Small intestine (tissue), 7 donors: ENCODE measurements around the gene SSH3. TPM values are rescaled to one million over a fixed set of nuclear protein-coding genes. Genes with fewer than 3 reads are reported as not detected.

Source experiments
- DNase-seq, 2 donors: peaks; one replicate each; pipeline versions ENCODE4 v3.0.0 to v3.0.0-alpha.2; 2013
- FAIRE-seq: peaks from 2 replicates; lab custom pipeline; 2012; peaks lifted over from hg19 to GRCh38; lab: Jason Lieb, UNC
- H3K27ac ChIP-seq, 3 donors: one replicate each; pipeline ENCODE4 v1.5.1; 2013; ENCODE audit warnings: low read length in 2 of 3, mild to moderate bottlenecking in 2 of 3, control low read depth in 1 of 3, inconsistent platforms in 1 of 3, low read depth in 1 of 3, moderate library complexity in 1 of 3
- H3K27me3 ChIP-seq, 3 donors: one replicate each; pipeline ENCODE4 v1.6.1; 2013; ENCODE audit warnings: low read length in 3 of 3, inconsistent platforms in 1 of 3; ENCODE audit not compliant: control insufficient read depth in 3 of 3, insufficient read depth in 3 of 3
- H3K36me3 ChIP-seq, 3 donors: one replicate each; pipeline ENCODE4 v1.6.1; 2013; ENCODE audit warnings: low read length in 3 of 3, inconsistent platforms in 1 of 3, low read depth in 1 of 3, mild to moderate bottlenecking in 1 of 3, moderate library complexity in 1 of 3; ENCODE audit not compliant: control insufficient read depth in 3 of 3, insufficient read depth in 2 of 3
- H3K4me1 ChIP-seq, 3 donors: one replicate each; pipeline ENCODE4 v1.6.1; 2013; ENCODE audit warnings: low read length in 2 of 3, inconsistent platforms in 1 of 3, low read depth in 1 of 3, mild to moderate bottlenecking in 1 of 3, moderate library complexity in 1 of 3; ENCODE audit not compliant: control insufficient read depth in 3 of 3, insufficient read depth in 2 of 3
- H3K4me3 ChIP-seq, 3 donors: one replicate each; pipeline ENCODE4 v1.5.1; 2013; ENCODE audit warnings: low read length in 3 of 3, control low read depth in 1 of 3, inconsistent platforms in 1 of 3, low read depth in 1 of 3, mild to moderate bottlenecking in 1 of 3, moderate library complexity in 1 of 3
- H3K9me3 ChIP-seq, 2 donors: one replicate each; pipeline ENCODE4 v1.6.1; 2013; ENCODE audit warnings: low read depth in 1 of 2, low read length in 1 of 2; ENCODE audit not compliant: control insufficient read depth in 2 of 2, insufficient read depth in 1 of 2
- WGBS, 3 donors: extraction: QIAGEN DNeasy Blood & Tissue Kit; methylation state at CpG; one replicate each; pipeline ENCODE4 v1.1.7; 2013; 5-methylcytosine and 5-hydroxymethylcytosine counted together
- polyA plus RNA-seq, 4 donors: library from polyadenylated mRNA; stranded (reverse) in 3 of 4; unstranded in 1 of 4; fragments of 200-250 nt in 3 of 4; fragments of 120-200 nt in 1 of 4; gene quantifications; one replicate each; pipeline versions ENCODE4 v1.2.1 to v1.2.3, GENCODE V29; 2013
- donor health status: healthy with polysubstance abuse.
- donor health status: control.
- donor health status: control.
- donor health status: Bipolar disorder and iron deficiency.
- donor health status: healthy.

Gene SSH3
- polyA plus RNA-seq, 4 donors, result 27.5 to 55.2 (median 32.7) TPM

GRCh38 chr11:67277231-67277961 is 25.9 kb upstream of the SSH3 start:
- FAIRE-seq (no peak), DNase-seq (peak; percentile 79)
- peak overlapping the region in 2 of 3 donors; percentile 14 to 18 for H3K4me3 ChIP-seq
- peaks cover 0 to 45% (median 9%) of the 10 kb centered on the region in 3 donors for H3K4me1 ChIP-seq
- 12 to 17% (median 17%) methylated on average over 23 to 24 of the region's 24 CpGs for WGBS, 3 donors
- peak overlapping the region; percentile 70 to 97 (median 71) for H3K27ac ChIP-seq
- H3K9me3 ChIP-seq, result no peaks in the 10 kb centered on the region
- H3K27me3 ChIP-seq, result no peaks in the 10 kb centered on the region
- H3K36me3 ChIP-seq, result peaks cover 14 to 100% (median 27%) of the 10 kb centered on the region in 3 donors

- H3K9me3 ChIP-seq, result no peaks in the 10 kb centered on the region
- H3K4me1 ChIP-seq, result peaks cover 0 to 40% (median 9%) of the 10 kb centered on the region in 3 donors
- DNase-seq (no peak), FAIRE-seq (no peak)
- H3K27ac ChIP-seq, result peak overlapping the region; percentile 34 to 84 (median 70)
- H3K4me3 ChIP-seq, result no peak overlapping the region
- H3K27me3 ChIP-seq, result no peaks in the 10 kb centered on the region
- H3K36me3 ChIP-seq, result peaks cover 17 to 100% (median 33%) of the 10 kb centered on the region in 3 donors
- WGBS, 3 donors, result 78 to 86% (median 85%) methylated on average over 11 to 14 of the region's 14 CpGs
These were observed 25.0 kb upstream of the SSH3 start for GRCh38 chr11:67278135-67278938.

GRCh38 chr11:67278939-67279588 is 24.3 kb upstream of the SSH3 start:
- Histone ChIP-seq H3K9me3 (no peaks in the 10 kb centered on the region), H3K4me3 (no peak overlapping the region), H3K36me3 (peaks cover 19 to 100% (median 40%) of the 10 kb centered on the region in 3 donors), H3K27ac (peak overlapping the region in 1 of 3 donors; percentile 84), H3K27me3 (no peaks in the 10 kb centered on the region), H3K4me1 (peaks cover 0 to 35% (median 9%) of the 10 kb centered on the region in 3 donors)
- 87 to 90% (median 89%) methylated on average over 13 to 14 of the region's 14 CpGs for WGBS, 3 donors
- no peak for FAIRE-seq
- no peak for DNase-seq

- H3K27me3 ChIP-seq, result no peaks in the 10 kb centered on the region
- H3K36me3 ChIP-seq, result peaks cover 19 to 100% (median 42%) of the 10 kb centered on the region in 3 donors
- FAIRE-seq, result no peak
- peaks cover 0 to 35% (median 9%) of the 10 kb centered on the region in 3 donors for H3K4me1 ChIP-seq
- DNase-seq, result no peak
- no peaks in the 10 kb centered on the region for H3K9me3 ChIP-seq
- WGBS, 3 donors, result 84 to 92% (median 87%) methylated on average over 15 to 17 of the region's 17 CpGs
- H3K27ac ChIP-seq, result peak overlapping the region in 1 of 3 donors; percentile 26
- H3K4me3 ChIP-seq, result no peak overlapping the region
These were observed 23.6 kb upstream of the SSH3 start for GRCh38 chr11:67279589-67280340.

GRCh38 chr11:67280341-67280787 is 23.0 kb upstream of the SSH3 start:
- no peaks in the 10 kb centered on the region for H3K27me3 ChIP-seq
- peaks cover 23 to 100% (median 46%) of the 10 kb centered on the region in 3 donors for H3K36me3 ChIP-seq
- H3K4me1 ChIP-seq, result peaks cover 0 to 31% (median 9%) of the 10 kb centered on the region in 3 donors
- DNase-seq, result no peak
- WGBS, 3 donors, result 75 to 90% (median 85%) methylated on average over 13 of the region's 13 CpGs
- no peaks in the 10 kb centered on the region for H3K9me3 ChIP-seq
- H3K27ac ChIP-seq, result peak overlapping the region in 1 of 3 donors; percentile 21
- no peak for FAIRE-seq
- no peak overlapping the region for H3K4me3 ChIP-seq

GRCh38 chr11:67280788-67281551 is 22.4 kb upstream of the SSH3 start:
- DNase-seq, result no peak
- no peak for FAIRE-seq
- H3K9me3 ChIP-seq, result no peaks in the 10 kb centered on the region
- 93 to 97% (median 95%) methylated on average over 28 to 31 of the region's 31 CpGs for WGBS, 3 donors
- H3K36me3 ChIP-seq, result peaks cover 25 to 100% (median 50%) of the 10 kb centered on the region in 3 donors
- H3K27ac ChIP-seq, result peak overlapping the region in 1 of 3 donors; percentile 4
- H3K27me3 ChIP-seq, result no peaks in the 10 kb centered on the region
- peaks cover 0 to 25% (median 9%) of the 10 kb centered on the region in 3 donors for H3K4me1 ChIP-seq
- no peak overlapping the region for H3K4me3 ChIP-seq

- WGBS, 3 donors, result 92 to 95% (median 94%) methylated on average over 24 to 27 of the region's 27 CpGs
- Histone ChIP-seq H3K36me3 (peaks cover 27 to 100% (median 50%) of the 10 kb centered on the region in 3 donors), H3K4me1 (peaks cover 0 to 20% (median 9%) of the 10 kb centered on the region in 3 donors), H3K27ac (no peak overlapping the region), H3K27me3 (no peaks in the 10 kb centered on the region), H3K4me3 (no peak overlapping the region), H3K9me3 (no peaks in the 10 kb centered on the region)
- FAIRE-seq (no peak), DNase-seq (no peak)
These were observed 21.7 kb upstream of the SSH3 start for GRCh38 chr11:67281552-67282150.
